ENCODE data around the gene CFAP46. TPM values are rescaled to one million over a fixed set of nuclear protein-coding genes. Genes with fewer than 3 reads are reported as not detected.

The CFAP46 gene
- total RNA-seq, 1 experiment from 2014 or later = not detected

- no peak for DNase-seq
- Mint-ChIP-seq H3K9me3 (ENCODE audit: low read depth, unreplicated experiment) (no peaks in the 10 kb centered on the region), H3K27ac (ENCODE audit: unreplicated experiment) (no peak overlapping the region), H3K27me3 (ENCODE audit: unreplicated experiment) (peaks cover 80% of the 10 kb centered on the region), H3K4me3 (ENCODE audit: low read depth, unreplicated experiment) (no peak overlapping the region), H3K36me3 (ENCODE audit: insufficient read depth, unreplicated experiment) (no peaks in the 10 kb centered on the region), H3K4me1 (ENCODE audit: low read depth, unreplicated experiment) (no peaks in the 10 kb centered on the region)
- no TSS peak for BruUV-seq (replicated peaks)
- CTCF ChIA-PET = no interaction called here
- no peak for TF ChIP-seq CTCF (IDR thresholded peaks at IDR 0.05; ENCODE audit: unreplicated experiment)
- intact Hi-C loops (cut with micrococcal nuclease; ENCODE audit: unreplicated experiment) = no loop called here
Measured at GRCh38 chr10:132892004-132892403, 50.4 kb downstream of the CFAP46 start.

GRCh38 chr10:132891368-132891767 is 51.0 kb downstream of the CFAP46 start:
- CTCF ChIA-PET = no interaction called here
- Mint-ChIP-seq H3K4me1 (ENCODE audit: low read depth, unreplicated experiment) (no peaks in the 10 kb centered on the region), H3K36me3 (ENCODE audit: insufficient read depth, unreplicated experiment) (no peaks in the 10 kb centered on the region), H3K4me3 (ENCODE audit: low read depth, unreplicated experiment) (no peak overlapping the region), H3K27me3 (ENCODE audit: unreplicated experiment) (peaks cover 86% of the 10 kb centered on the region), H3K9me3 (ENCODE audit: low read depth, unreplicated experiment) (no peaks in the 10 kb centered on the region), H3K27ac (ENCODE audit: unreplicated experiment) (no peak overlapping the region)
- intact Hi-C loops (cut with micrococcal nuclease; ENCODE audit: unreplicated experiment) = no loop called here
- TF ChIP-seq CTCF (IDR thresholded peaks at IDR 0.05; ENCODE audit: unreplicated experiment) = no peak
- no peak for DNase-seq
- BruUV-seq (replicated peaks) = no TSS peak

GRCh38 chr10:132890301-132890700 is 52.1 kb downstream of the CFAP46 start:
- Mint-ChIP-seq H3K4me3 (ENCODE audit: low read depth, unreplicated experiment) (no peak overlapping the region), H3K36me3 (ENCODE audit: insufficient read depth, unreplicated experiment) (no peaks in the 10 kb centered on the region), H3K9me3 (ENCODE audit: low read depth, unreplicated experiment) (no peaks in the 10 kb centered on the region), H3K27me3 (ENCODE audit: unreplicated experiment) (peaks cover 85% of the 10 kb centered on the region), H3K27ac (ENCODE audit: unreplicated experiment) (no peak overlapping the region), H3K4me1 (ENCODE audit: low read depth, unreplicated experiment) (no peaks in the 10 kb centered on the region)
- CTCF ChIA-PET = no interaction called here
- no peak for DNase-seq
- no TSS peak for BruUV-seq (replicated peaks)
- no peak for TF ChIP-seq CTCF (IDR thresholded peaks at IDR 0.05; ENCODE audit: unreplicated experiment)
- intact Hi-C loops (cut with micrococcal nuclease; ENCODE audit: unreplicated experiment) = no loop called here

- no peak overlapping the region for H3K4me3 Mint-ChIP-seq (ENCODE audit: low read depth, unreplicated experiment)
- H3K9me3 Mint-ChIP-seq (ENCODE audit: low read depth, unreplicated experiment) = no peaks in the 10 kb centered on the region
- H3K36me3 Mint-ChIP-seq (ENCODE audit: insufficient read depth, unreplicated experiment) = no peaks in the 10 kb centered on the region
- no TSS peak for BruUV-seq (replicated peaks)
- peaks cover 84% of the 10 kb centered on the region for H3K27me3 Mint-ChIP-seq (ENCODE audit: unreplicated experiment)
- intact Hi-C loops (cut with micrococcal nuclease; ENCODE audit: unreplicated experiment) = no loop called here
- no peak for DNase-seq
- H3K27ac Mint-ChIP-seq (ENCODE audit: unreplicated experiment) = no peak overlapping the region
- CTCF ChIA-PET = no interaction called here
- TF ChIP-seq CTCF (IDR thresholded peaks at IDR 0.05; ENCODE audit: unreplicated experiment) = no peak
- H3K4me1 Mint-ChIP-seq (ENCODE audit: low read depth, unreplicated experiment) = no peaks in the 10 kb centered on the region
Measured at GRCh38 chr10:132889556-132889955, 52.8 kb downstream of the CFAP46 start.

Measured in Calu3 (cell line).